H1 (cell line): Measurements from ENCODE around the gene GNAL. TPM values are rescaled to one million over a fixed set of nuclear protein-coding genes. Genes with fewer than 3 reads are reported as not detected.

ENCODE experiments used
- CTCF ChIA-PET: fragments of 300-600 bp; sonication (Branson Sonifier 250); formaldehyde crosslinking; loops from one replicate; lab custom pipeline; 2021; ENCODE audit not compliant: partially characterized antibody; lab: Charles Lee
- POLR2A ChIA-PET: fragments of 300-600 bp; sonication (Branson Sonifier 250); formaldehyde crosslinking; loops from one replicate; lab custom pipeline; 2021; ENCODE audit warnings: inconsistent platforms; ENCODE audit not compliant: partially characterized antibody; lab: Charles Lee
- DNase-seq, 2 experiments: peaks; one replicate each; pipeline versions ENCODE4 v3.0.0 to v3.0.0-alpha.2; 2010 to 2022; ENCODE audit warnings: low spot score in 2 of 2, low read depth in 1 of 2, mixed read lengths in 1 of 2
- FAIRE-seq: peaks from 2 replicates; lab custom pipeline; 2011; peaks lifted over from hg19 to GRCh38; lab: Jason Lieb, UNC
- H2AFZ ChIP-seq: 2 replicates; pipeline ENCODE4 v1.8.1; 2012; ENCODE audit warnings: low read length, inconsistent platforms
- H2AK5ac ChIP-seq: 2 replicates; pipeline ENCODE4 v1.6.1; 2013; ENCODE audit warnings: low read depth, low read length
- H2BK120ac ChIP-seq: replicated peaks from 2 replicates; pipeline ENCODE3; 2013; ENCODE audit warnings: low read depth, low read length, inconsistent platforms
- H2BK12ac ChIP-seq: 2 replicates; pipeline ENCODE4 v1.6.1; 2013; ENCODE audit warnings: low read depth, low read length
- H2BK15ac ChIP-seq: 2 replicates; pipeline ENCODE4 v1.6.1; 2013; ENCODE audit warnings: low read length
- H2BK20ac ChIP-seq: 2 replicates; pipeline ENCODE4 v1.6.1; 2013; ENCODE audit warnings: low read length
- H2BK5ac ChIP-seq: 2 replicates; pipeline ENCODE4 v1.6.1; 2013; ENCODE audit warnings: low read depth, low read length
- H3K14ac ChIP-seq: 2 replicates; pipeline ENCODE4 v1.6.1; 2013; ENCODE audit warnings: inconsistent platforms; ENCODE audit not compliant: insufficient read length
- H3K18ac ChIP-seq: 2 replicates; pipeline ENCODE4 v1.6.1; 2013; ENCODE audit warnings: low read length; ENCODE audit errors: extremely low read depth
- H3K23ac ChIP-seq: 2 replicates; pipeline ENCODE4 v1.6.1; 2013; ENCODE audit warnings: inconsistent platforms; ENCODE audit not compliant: insufficient read length
- H3K23me2 ChIP-seq: 2 replicates; pipeline ENCODE4 v1.6.1; 2013; ENCODE audit warnings: low read depth, low read length
- H3K27ac ChIP-seq: 2 replicates; pipeline ENCODE4 v1.6.1; 2011; ENCODE audit warnings: low read depth, low read length, inconsistent platforms
- H3K27me3 ChIP-seq, 4 experiments: replicated peaks in 1 of 4; 1 replicate in 1 of 4; 2 replicates in 3 of 4; pipeline versions ENCODE4 v1.6.1 to v1.8.1; 2011 to 2013; ENCODE audit warnings: low read length in 3 of 4, mild to moderate bottlenecking in 3 of 4, inconsistent platforms in 2 of 4, mixed read lengths in 2 of 4, moderate library complexity in 1 of 4; ENCODE audit not compliant: control insufficient read depth in 3 of 4, insufficient read depth in 3 of 4; ENCODE audit errors: extremely low read depth in 1 of 4
- H3K36me3 ChIP-seq, 4 experiments: 2 replicates each; pipeline versions ENCODE4 v1.6.1 to v1.8.1; 2011 to 2013; ENCODE audit warnings: mild to moderate bottlenecking in 4 of 4, low read length in 3 of 4, moderate library complexity in 2 of 4, control low read depth in 1 of 4, inconsistent platforms in 1 of 4; ENCODE audit not compliant: insufficient read depth in 4 of 4, control insufficient read depth in 2 of 4
- H3K4ac ChIP-seq: replicated peaks from 2 replicates; pipeline ENCODE3; 2013; ENCODE audit warnings: low read length, low read depth, mixed read lengths, inconsistent platforms; ENCODE audit not compliant: insufficient read length
- H3K4me1 ChIP-seq, 4 experiments: replicated peaks in 1 of 4; 1 replicate in 1 of 4; 2 replicates in 3 of 4; pipeline versions ENCODE4 v1.6.1 to v1.8.1; 2011 to 2013; ENCODE audit warnings: low read length in 3 of 4, inconsistent platforms in 2 of 4, mixed read lengths in 1 of 4; ENCODE audit not compliant: insufficient read depth in 4 of 4, control insufficient read depth in 3 of 4
- H3K4me2 ChIP-seq, 2 experiments: 2 replicates each; pipeline versions ENCODE4 v1.6.1 to v1.8.1; 2011 to 2013; ENCODE audit warnings: low read depth in 2 of 2, low read length in 2 of 2, control low read depth in 1 of 2, inconsistent platforms in 1 of 2, mild to moderate bottlenecking in 1 of 2; ENCODE audit not compliant: insufficient read depth in 1 of 2
- H3K4me3 ChIP-seq, 4 experiments: fragments of 200-600, 300-600 bp in 1 of 4; sonication (generic), shearing (Covaris generic), sonication (Bioruptor Twin) in 1 of 4; 2 replicates each; pipeline versions ENCODE4 v1.5.1 to v1.8.1; 2011 to 2016; ENCODE audit warnings: low read length in 4 of 4, low read depth in 3 of 4, control low read depth in 2 of 4, inconsistent platforms in 2 of 4, mild to moderate bottlenecking in 2 of 4, mixed read lengths in 1 of 4, moderate library complexity in 1 of 4; ENCODE audit not compliant: insufficient read depth in 2 of 4; ENCODE audit errors: extremely low read depth in 1 of 4
- H3K56ac ChIP-seq: replicated peaks from 2 replicates; pipeline ENCODE3; 2013; ENCODE audit warnings: low read depth, mild to moderate bottlenecking, mixed read lengths, low read length, inconsistent platforms; ENCODE audit not compliant: insufficient read length
- H3K79me1 ChIP-seq: 2 replicates; pipeline ENCODE4 v1.6.1; 2013; ENCODE audit warnings: low read depth, low read length, control low read depth
- H3K79me2 ChIP-seq, 2 experiments: 2 replicates each; pipeline versions ENCODE4 v1.6.1 to v1.8.1; 2012 to 2013; ENCODE audit warnings: low read length in 2 of 2, mild to moderate bottlenecking in 2 of 2, inconsistent platforms in 1 of 2; ENCODE audit not compliant: insufficient read depth in 2 of 2, control insufficient read depth in 1 of 2
- H3K9ac ChIP-seq, 4 experiments: replicated peaks in 1 of 4; 1 replicate in 1 of 4; 2 replicates in 3 of 4; pipeline versions ENCODE4 v1.6.1 to v1.8.1; 2011 to 2013; ENCODE audit warnings: low read depth in 3 of 4, low read length in 3 of 4, control low read depth in 2 of 4, mild to moderate bottlenecking in 2 of 4, moderate library complexity in 2 of 4, inconsistent platforms in 1 of 4; ENCODE audit errors: extremely low read depth in 1 of 4
- H3K9me3 ChIP-seq, 2 experiments: 2 replicates each; pipeline versions ENCODE4 v1.6.1 to v1.8.1; 2012 to 2013; ENCODE audit warnings: mild to moderate bottlenecking in 2 of 2, moderate library complexity in 2 of 2, control low read depth in 1 of 2, inconsistent platforms in 1 of 2, low read depth in 1 of 2, low read length in 1 of 2, mixed read lengths in 1 of 2; ENCODE audit not compliant: insufficient read depth in 2 of 2
- H4K20me1 ChIP-seq, 2 experiments: replicated peaks in 1 of 2; 2 replicates each; pipeline versions ENCODE3 to v1.8.1; 2011 to 2013; ENCODE audit warnings: inconsistent platforms in 2 of 2, low read length in 2 of 2, mild to moderate bottlenecking in 1 of 2; ENCODE audit not compliant: insufficient read depth in 2 of 2, control insufficient read depth in 1 of 2
- H4K5ac ChIP-seq: 2 replicates; pipeline ENCODE4 v1.6.1; 2013; ENCODE audit warnings: low read length, low read depth, mixed read lengths, inconsistent platforms; ENCODE audit not compliant: insufficient read length
- H4K8ac ChIP-seq: 2 replicates; pipeline ENCODE4 v1.8.0; 2013; ENCODE audit warnings: mild to moderate bottlenecking, moderate library complexity, low read length, inconsistent platforms; ENCODE audit not compliant: insufficient read depth; ENCODE audit errors: extremely low read depth
- H4K91ac ChIP-seq: replicated peaks from 2 replicates; pipeline ENCODE3; 2013; ENCODE audit warnings: low read length, mixed read lengths, inconsistent platforms; ENCODE audit not compliant: insufficient read length
- ASH2L ChIP-seq: fragments of 200-600, 300-600 bp; sonication (generic); IDR thresholded peaks from one replicate; pipeline ENCODE4 v1.7.1; 2017; ENCODE audit warnings: low read length
- CBX5 ChIP-seq: fragments of 300-800, 300-1000 bp; sonication (generic); IDR thresholded peaks from 2 replicates; pipeline ENCODE4 v1.7.1; 2016; ENCODE audit warnings: antibody characterized with exemption, low read length, low read depth
- CTBP2 ChIP-seq: IDR thresholded peaks from 2 replicates; pipeline ENCODE4 v1.7.0; 2011; ENCODE audit warnings: borderline replicate concordance, mild to moderate bottlenecking, moderate library complexity, mixed read lengths, low read length; ENCODE audit not compliant: insufficient read depth, insufficient read length
- CTCF ChIP-seq, 3 experiments: IDR thresholded peaks; 1 replicate in 2 of 3; 2 replicates in 1 of 3; pipeline versions ENCODE4 v1.5.1 to v1.6.1; 2011; ENCODE audit warnings: low read length in 3 of 3, mild to moderate bottlenecking in 3 of 3, inconsistent platforms in 2 of 3, low read depth in 1 of 3, moderate library complexity in 1 of 3; ENCODE audit not compliant: insufficient read depth in 1 of 3; ENCODE audit errors: control extremely low read depth in 1 of 3
- FOSL1 ChIP-seq: IDR thresholded peaks from 2 replicates; pipeline ENCODE4 v1.6.1; 2011; ENCODE audit warnings: mild to moderate bottlenecking, low read depth, low read length, moderate library complexity; ENCODE audit not compliant: insufficient read depth
- GTF2F1 ChIP-seq: IDR thresholded peaks from 2 replicates; pipeline ENCODE4 v1.6.1; 2012; ENCODE audit warnings: low read depth, low read length, improper control_type of control experiment, borderline replicate concordance
- HDAC2 ChIP-seq, 2 experiments: fragments of 300-600 bp in 1 of 2; sonication (generic) in 1 of 2; IDR thresholded peaks; 2 replicates each; pipeline ENCODE4 v1.6.1; 2011 to 2012; ENCODE audit warnings: low read depth in 2 of 2, low read length in 2 of 2, mild to moderate bottlenecking in 2 of 2, moderate library complexity in 2 of 2, borderline replicate concordance in 1 of 2, inconsistent platforms in 1 of 2
- HDAC6 ChIP-seq: IDR thresholded peaks from one replicate; pipeline ENCODE4 v1.7.1; 2012; ENCODE audit warnings: low read depth, mild to moderate bottlenecking, inconsistent platforms, low read length, moderate library complexity
- KDM1A ChIP-seq: fragments of 200-600, 300-600 bp; sonication (generic); IDR thresholded peaks from 2 replicates; pipeline ENCODE4 v1.7.1; 2016; ENCODE audit warnings: mild to moderate bottlenecking, low read length, borderline replicate concordance
- RXRA ChIP-seq: IDR thresholded peaks from 2 replicates; pipeline ENCODE4 v1.6.1; 2011; ENCODE audit warnings: low read depth, mild to moderate bottlenecking, low read length, moderate library complexity; ENCODE audit not compliant: insufficient read depth
- TCF12 ChIP-seq: IDR thresholded peaks from 2 replicates; pipeline ENCODE4 v1.6.1; 2011; ENCODE audit warnings: low read depth, mild to moderate bottlenecking, low read length
- WGBS, 2 experiments: shearing (Covaris generic) in 1 of 2; methylation state at CpG; one replicate each; pipeline versions ENCODE4 v1.1.6 to v1.1.7; 2013 to 2015; ENCODE audit warnings: low lambda C conversion rate in 2 of 2, mixed read lengths in 2 of 2, inconsistent platforms in 1 of 2, low coverage in 1 of 2, missing lambda C conversion rate in 1 of 2; ENCODE audit not compliant: insufficient replicate concordance in 2 of 2, insufficient coverage in 1 of 2, insufficient read length in 1 of 2; ENCODE audit errors: extremely low coverage in 1 of 2, missing lambda C conversion rate in 1 of 2; 5-methylcytosine and 5-hydroxymethylcytosine counted together
- polyA plus RNA-seq, 7 experiments: library from polyadenylated mRNA; depleted of rRNA in 3 of 7; stranded (reverse) in 5 of 7; unstranded in 2 of 7; fragments of >200 nt in 5 of 7; fragments of 200-250 nt in 2 of 7; gene quantifications; 1 replicate in 5 of 7; 2 replicates in 1 of 7; 4 replicates in 1 of 7; pipeline versions ENCODE4 v1.2.1 to v1.2.3, GENCODE V29; 2011 to 2013; ENCODE audit warnings: missing spikeins in 2 of 7, mixed read lengths in 2 of 7
- total RNA-seq: library from RNA; stranded (reverse); fragmentation: NEBNext Ultra II Directional; extraction: Animal tissue kit (Norgen Biotek cat#: 25700); gene quantifications from 2 replicates; pipeline ENCODE4 v1.2.1, GENCODE V29; 2021

GNAL gene
- total and polyA plus RNA-seq, 2 of the 8 experiments (the other 6 are each of a cell fraction or from before 2014, with no cell fraction given), result 13.2 to 18.3 TPM

GRCh38 chr18:11719050-11719449 is 30.0 kb downstream of the GNAL start:
- Histone ChIP-seq H3K9me3 (peaks cover 0 to 8% of the 10 kb centered on the region in 2 experiments; a peak in 2 of 4 replicates), H2AK5ac (no peak overlapping the region), H3K14ac (no peak overlapping the region), H3K4me2 (no peak overlapping the region), H3K56ac (no peak overlapping the region), H2BK15ac (no peak overlapping the region), H3K4me1 (peaks cover 0 to 5% (median 0%) of the 10 kb centered on the region in 4 experiments; a peak in 1 of 7 replicates), H3K79me2 (no peaks in the 10 kb centered on the region), H3K23me2 (no peaks in the 10 kb centered on the region), H2BK20ac (no peak overlapping the region), H2BK12ac (no peak overlapping the region), H3K9ac (no peak overlapping the region), H3K79me1 (no peaks in the 10 kb centered on the region), H4K5ac (no peak overlapping the region), H3K36me3 (no peaks in the 10 kb centered on the region; a peak in 1 of 8 replicates), H3K4ac (no peak overlapping the region), H3K18ac (no peak overlapping the region), H2BK5ac (no peak overlapping the region), H3K27ac (no peak overlapping the region), H3K4me3 (no peak overlapping the region), H4K20me1 (no peaks in the 10 kb centered on the region), H3K27me3 (no peaks in the 10 kb centered on the region), H3K23ac (no peak overlapping the region), H4K91ac (no peak overlapping the region), H4K8ac (no peak overlapping the region), H2BK120ac (no peak overlapping the region), H2AFZ (no peak overlapping the region)
- CTCF ChIA-PET, result interaction anchor here (1.0 to 2.0 kb wide), 4 partner anchors 9 to 63 kb away, joined by 3 to 12 read pairs (median 4); no protein-coding TSS in a partner anchor
- FAIRE-seq (no peak), DNase-seq (no peak)
- POLR2A ChIA-PET, result no interaction called here
- WGBS, 2 experiments, result 89% methylated on average over 2 of the region's 2 CpGs; no CpG with 5 or more reads in 1 of the 2 experiments
- TF ChIP-seq GTF2F1 (no peak), FOSL1 (no peak), CTBP2 (no peak), CTCF (IDR thresholded peaks at IDR 0.05; ENCODE audit: control extremely low read depth in 1 of 3, insufficient read depth in 1 of 3, low read depth in 1 of 3, low read length in 3 of 3) (no peak), HDAC2 (IDR thresholded peaks at IDR 0.05; ENCODE audit: borderline replicate concordance in 1 of 2, low read depth in 2 of 2, low read length in 2 of 2) (no peak), TCF12 (no peak), HDAC6 (no peak), RXRA (no peak), KDM1A (no peak), ASH2L (no peak), CBX5 (no peak)
